Raji (cell line): Measurements from ENCODE around the gene NFYC.

Experiments
- POLR2A ChIP-seq: IDR thresholded peaks from 2 replicates; pipeline ENCODE4 v1.6.1; 2011; ENCODE audit warnings: low read depth, low read length, control low read depth; ENCODE audit not compliant: insufficient read depth

Gene NFYC

GRCh38 chr1:40691538-40692428 is at the start of gene NFYC:
TSS of gene NFYC (plus strand) at chr1:40691704. CDS start at chr1:40738844, 47,140 bp downstream.
- peak; percentile 82 for TF ChIP-seq POLR2A

- no peak for TF ChIP-seq POLR2A
Measured at GRCh38 chr1:40645118-40645680, 46.3 kb upstream of the NFYC start.

GRCh38 chr1:40646315-40646714 is 45.2 kb upstream of the NFYC start:
- no peak for TF ChIP-seq POLR2A

GRCh38 chr1:40648200-40648599 is 43.3 kb upstream of the NFYC start:
- TF ChIP-seq POLR2A: no peak

GRCh38 chr1:40648928-40649591 is 42.4 kb upstream of the NFYC start:
- no peak for TF ChIP-seq POLR2A

GRCh38 chr1:40649592-40649930 is 41.9 kb upstream of the NFYC start:
- no peak for TF ChIP-seq POLR2A

GRCh38 chr1:40650075-40650474 is 41.4 kb upstream of the NFYC start:
- TF ChIP-seq POLR2A: no peak

GRCh38 chr1:40651138-40651857 is 40.2 kb upstream of the NFYC start:
- no peak for TF ChIP-seq POLR2A

- no peak for TF ChIP-seq POLR2A
Measured at GRCh38 chr1:40652468-40652867, 39.0 kb upstream of the NFYC start.

- TF ChIP-seq POLR2A: no peak
Measured at GRCh38 chr1:40652979-40653378, 38.5 kb upstream of the NFYC start.

GRCh38 chr1:40653851-40654537 is 37.5 kb upstream of the NFYC start:
- no peak for TF ChIP-seq POLR2A

GRCh38 chr1:40657046-40657445 is 34.5 kb upstream of the NFYC start:
- TF ChIP-seq POLR2A: no peak

GRCh38 chr1:40658751-40659648 is 32.5 kb upstream of the NFYC start:
- no peak for TF ChIP-seq POLR2A

GRCh38 chr1:40659649-40659947 is 31.9 kb upstream of the NFYC start:
- no peak for TF ChIP-seq POLR2A
